ENCODE results near the gene RADIL.

GRCh38 chr7:4805110-4805983, 78.2 kb downstream of the RADIL start:
- TF ChIP-seq GATA2 (IDR thresholded peaks at IDR 0.05; ENCODE audit: low read depth, low read length) = no peak
- TF ChIP-seq GATA3 (IDR thresholded peaks at IDR 0.05; ENCODE audit: low read depth, low read length) = no peak

Data from SH-SY5Y (cell line).